ENCODE measurements around the gene NUDT7.

NUDT7 gene

GRCh38 chr16:77744141-77744540 is 21.8 kb downstream of the NUDT7 start:
- TF ChIP-seq CTCF (IDR thresholded peaks at IDR 0.05; ENCODE audit: low read depth, low read length) = no peak
- DNase-seq (ENCODE audit: extremely low read depth, low read depth) = no peak

- DNase-seq (ENCODE audit: extremely low read depth, low read depth) = no peak
- TF ChIP-seq CTCF (IDR thresholded peaks at IDR 0.05; ENCODE audit: low read depth, low read length) = no peak
Observed at GRCh38 chr16:77745972-77746371, 23.7 kb downstream of the NUDT7 start.

GRCh38 chr16:77748421-77749005 is 26.2 kb downstream of the NUDT7 start:
- no peak for DNase-seq (ENCODE audit: extremely low read depth, low read depth)
- TF ChIP-seq CTCF (IDR thresholded peaks at IDR 0.05; ENCODE audit: low read depth, low read length) = no peak

GRCh38 chr16:77749415-77749814 is 27.1 kb downstream of the NUDT7 start:
- no peak for DNase-seq (ENCODE audit: extremely low read depth, low read depth)

GRCh38 chr16:77758046-77758445 is 35.7 kb downstream of the NUDT7 start:
- TF ChIP-seq CTCF (IDR thresholded peaks at IDR 0.05; ENCODE audit: low read depth, low read length) = no peak
- DNase-seq (ENCODE audit: extremely low read depth, low read depth) = no peak

More at GRCh38 chr16:77749415-77749814, 27.1 kb downstream of the NUDT7 start:
- no peak for TF ChIP-seq CTCF (IDR thresholded peaks at IDR 0.05; ENCODE audit: low read depth, low read length)

- no peak for TF ChIP-seq CTCF (IDR thresholded peaks at IDR 0.05; ENCODE audit: low read depth, low read length)
- no peak for DNase-seq (ENCODE audit: extremely low read depth, low read depth)
Observed at GRCh38 chr16:77758508-77758907, 36.2 kb downstream of the NUDT7 start.

GRCh38 chr16:77759201-77759600 is 36.9 kb downstream of the NUDT7 start:
- DNase-seq (ENCODE audit: extremely low read depth, low read depth) = no peak
- no peak for TF ChIP-seq CTCF (IDR thresholded peaks at IDR 0.05; ENCODE audit: low read depth, low read length)

All from AG09319 (cell line).